Activated naive CD8-positive, alpha-beta T cell (primary cell): ENCODE results near the gene ADH1B.
"Not testable (repeated sequence)": the region's sequence is repeated elsewhere in the genome, so short reads cannot be mapped to it uniquely, and the experiment has no call there.

Experiments
- H3K27ac Mint-ChIP-seq: one replicate; pipeline ENCODE4 v1.8.0; 2021; ENCODE audit warnings: mixed read lengths
- H3K27me3 Mint-ChIP-seq: one replicate; pipeline ENCODE4 v1.8.0; 2021; ENCODE audit warnings: mixed read lengths
- H3K36me3 Mint-ChIP-seq: one replicate; pipeline ENCODE4 v1.8.0; 2021; ENCODE audit warnings: mixed read lengths
- H3K4me1 Mint-ChIP-seq: one replicate; pipeline ENCODE4 v1.8.0; 2021; ENCODE audit warnings: low read depth, mixed read lengths
- H3K4me3 Mint-ChIP-seq: one replicate; pipeline ENCODE4 v1.8.0; 2021; ENCODE audit warnings: mild to moderate bottlenecking, mixed read lengths
- H3K9me3 Mint-ChIP-seq: one replicate; pipeline ENCODE4 v1.8.0; 2021; ENCODE audit warnings: low read depth, mixed read lengths

ADH1B gene

GRCh38 chr4:99341426-99341825, 20.2 kb upstream of the ADH1B start:
- H3K4me3 Mint-ChIP-seq = no peak overlapping the region
- peaks cover 8% of the 10 kb centered on the region for H3K27me3 Mint-ChIP-seq
- H3K36me3 Mint-ChIP-seq = no peaks in the 10 kb centered on the region
- H3K27ac Mint-ChIP-seq = no peak overlapping the region
- H3K4me1 Mint-ChIP-seq = no peaks in the 10 kb centered on the region
- no peaks in the 10 kb centered on the region for H3K9me3 Mint-ChIP-seq

DNA sequence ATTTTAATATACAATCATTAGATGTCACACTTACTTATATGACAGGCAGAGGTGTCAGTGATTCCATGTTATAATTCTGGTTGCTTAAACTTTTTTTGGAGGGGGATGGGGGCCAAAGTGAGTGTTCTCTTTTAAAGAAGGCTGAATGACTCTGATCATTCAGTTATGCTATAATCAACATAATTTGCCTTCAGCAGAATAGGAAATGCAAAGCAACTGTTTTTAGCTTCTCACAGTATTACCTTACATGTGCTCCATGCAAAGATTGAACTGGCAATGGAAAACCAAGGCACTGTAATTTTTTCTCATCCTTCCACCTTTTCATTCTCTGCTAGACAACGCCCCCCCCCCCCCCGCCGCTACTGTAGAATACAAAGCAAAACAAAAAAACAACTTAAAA, 18.0 kb upstream of the ADH1B start:
- Mint-ChIP-seq H3K36me3 (no peaks in the 10 kb centered on the region), H3K27ac (no peak overlapping the region), H3K27me3 (peaks cover 15% of the 10 kb centered on the region), H3K4me3 (no peak overlapping the region), H3K4me1 (no peaks in the 10 kb centered on the region), H3K9me3 (no peaks in the 10 kb centered on the region)

DNA sequence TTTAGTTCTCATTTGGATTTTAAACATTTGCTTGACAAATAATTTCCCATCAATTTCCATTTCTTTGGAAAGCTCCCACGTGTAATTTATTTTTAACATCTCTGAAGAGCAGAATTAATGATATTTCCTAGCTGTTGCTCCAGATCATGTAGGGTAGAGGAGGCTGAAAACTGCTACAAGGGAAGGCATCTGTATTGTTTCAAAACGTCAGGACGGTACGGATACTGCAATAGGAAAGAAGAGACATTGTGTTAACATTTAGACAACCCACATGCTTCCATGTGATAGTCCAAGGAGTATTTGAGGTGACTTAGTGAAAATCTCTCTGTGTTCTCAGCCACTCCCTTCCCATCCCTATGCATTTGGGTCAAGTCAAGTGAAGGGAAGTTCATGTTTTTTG, 15.4 kb upstream of the ADH1B start:
- H3K36me3 Mint-ChIP-seq = no peaks in the 10 kb centered on the region
- H3K27ac Mint-ChIP-seq = no peak overlapping the region
- no peaks in the 10 kb centered on the region for H3K4me1 Mint-ChIP-seq
- H3K4me3 Mint-ChIP-seq = no peak overlapping the region
- peaks cover 16% of the 10 kb centered on the region for H3K27me3 Mint-ChIP-seq
- peaks cover 5% of the 10 kb centered on the region for H3K9me3 Mint-ChIP-seq

GRCh38 chr4:99334880-99335279, 13.7 kb upstream of the ADH1B start:
- Mint-ChIP-seq H3K27me3 (peaks cover 14% of the 10 kb centered on the region), H3K4me1 (no peaks in the 10 kb centered on the region), H3K36me3 (no peaks in the 10 kb centered on the region), H3K9me3 (peaks cover 5% of the 10 kb centered on the region), H3K4me3 (no peak overlapping the region), H3K27ac (no peak overlapping the region)

- Mint-ChIP-seq H3K4me3 (no peak overlapping the region), H3K27me3 (peaks cover 11% of the 10 kb centered on the region), H3K4me1 (no peaks in the 10 kb centered on the region), H3K36me3 (no peaks in the 10 kb centered on the region), H3K9me3 (peaks cover 5% of the 10 kb centered on the region), H3K27ac (no peak overlapping the region)
These were observed 9.4 kb upstream of the ADH1B start for GRCh38 chr4:99330648-99331047.

DNA sequence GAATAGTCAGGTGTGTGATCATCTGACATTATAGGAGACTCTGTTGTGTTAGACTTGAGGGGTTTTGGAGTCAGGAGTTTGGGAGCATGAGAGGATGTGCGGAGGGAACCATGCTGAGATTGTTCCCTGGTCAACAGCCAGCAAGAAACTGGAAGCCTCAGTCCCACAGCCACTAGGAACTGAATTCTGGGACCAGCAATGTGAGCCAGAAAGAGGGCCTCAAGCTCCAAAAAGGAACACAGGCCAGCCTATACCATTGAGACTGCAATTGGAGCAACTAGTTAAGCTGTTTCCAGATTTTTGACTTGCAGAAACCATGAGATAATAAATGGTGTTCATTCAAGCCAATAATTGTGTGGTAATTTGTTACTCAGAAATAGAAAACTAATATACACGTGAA, 8.7 kb upstream of the ADH1B start:
- H3K36me3 Mint-ChIP-seq = no peaks in the 10 kb centered on the region
- H3K9me3 Mint-ChIP-seq = peaks cover 5% of the 10 kb centered on the region
- H3K27me3 Mint-ChIP-seq = peaks cover 9% of the 10 kb centered on the region
- H3K27ac Mint-ChIP-seq = no peak overlapping the region
- no peaks in the 10 kb centered on the region for H3K4me1 Mint-ChIP-seq
- H3K4me3 Mint-ChIP-seq = no peak overlapping the region

DNA sequence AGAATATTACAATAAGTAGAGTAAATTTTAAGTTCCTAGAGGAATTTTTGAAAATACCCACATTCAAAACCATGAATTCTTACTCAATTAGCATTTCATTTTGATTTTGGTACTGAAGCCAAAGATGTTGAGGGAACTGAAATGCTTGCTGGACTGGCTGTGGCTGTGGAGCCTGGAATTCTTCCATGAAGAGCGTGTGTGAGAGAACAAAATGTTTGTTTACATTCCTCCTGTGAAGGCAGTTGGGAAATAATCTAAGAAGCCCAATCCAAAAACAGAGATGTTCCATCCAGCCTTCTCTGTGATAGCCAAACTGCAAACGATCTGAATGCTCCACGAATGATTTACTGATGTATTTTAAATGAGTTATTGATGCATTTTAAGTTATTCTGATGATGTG, 3.8 kb upstream of the ADH1B start:
- no peaks in the 10 kb centered on the region for H3K9me3 Mint-ChIP-seq
- H3K27ac Mint-ChIP-seq = no peak overlapping the region
- H3K36me3 Mint-ChIP-seq = no peaks in the 10 kb centered on the region
- H3K4me1 Mint-ChIP-seq = no peaks in the 10 kb centered on the region
- peaks cover 12% of the 10 kb centered on the region for H3K27me3 Mint-ChIP-seq
- H3K4me3 Mint-ChIP-seq = no peak overlapping the region

DNA sequence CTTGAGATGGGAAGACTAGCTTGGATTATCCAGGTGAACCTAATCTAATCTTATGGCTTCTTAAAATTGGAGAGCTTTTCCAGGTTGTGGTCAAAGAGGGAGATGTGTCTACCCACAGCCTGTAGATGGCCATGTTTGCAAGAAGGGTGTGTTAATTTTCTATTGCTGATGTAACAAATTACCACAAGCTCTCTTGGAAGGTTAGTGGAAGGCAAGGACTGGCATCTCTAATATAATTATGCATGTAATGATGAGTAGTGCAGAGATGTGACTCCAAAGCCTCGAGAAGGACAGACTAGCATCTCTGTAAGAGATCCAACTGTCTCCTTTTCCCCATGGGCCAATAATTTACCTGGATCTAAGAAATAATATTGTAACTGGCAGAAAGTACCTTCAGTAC, 3.2 kb upstream of the ADH1B start:
- Mint-ChIP-seq H3K9me3 (no peaks in the 10 kb centered on the region), H3K36me3 (no peaks in the 10 kb centered on the region), H3K4me3 (no peak overlapping the region), H3K4me1 (no peaks in the 10 kb centered on the region), H3K27ac (no peak overlapping the region), H3K27me3 (peaks cover 12% of the 10 kb centered on the region)

DNA sequence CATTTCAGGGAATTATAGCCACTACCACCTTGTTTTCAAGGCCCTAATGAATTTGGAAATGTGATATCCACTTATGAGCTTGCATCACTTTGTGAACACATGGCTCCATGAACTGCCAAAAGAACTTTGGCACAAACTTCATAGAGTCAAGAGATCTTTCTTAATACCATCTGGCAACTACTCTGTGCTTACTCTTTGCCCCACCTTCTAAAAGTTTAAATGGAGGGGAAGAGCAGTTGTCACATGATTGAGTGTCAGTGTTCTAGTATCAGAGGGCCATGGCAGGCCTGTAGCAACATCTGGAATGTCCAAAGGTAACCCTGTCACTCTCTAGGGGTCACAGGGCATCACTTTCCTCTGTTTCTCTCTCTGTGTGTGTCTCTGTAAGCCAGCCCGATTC, 2.6 kb upstream of the ADH1B start:
- Mint-ChIP-seq H3K4me1 (no peaks in the 10 kb centered on the region), H3K27me3 (peaks cover 13% of the 10 kb centered on the region), H3K27ac (no peak overlapping the region), H3K4me3 (no peak overlapping the region), H3K9me3 (no peaks in the 10 kb centered on the region), H3K36me3 (no peaks in the 10 kb centered on the region)

DNA sequence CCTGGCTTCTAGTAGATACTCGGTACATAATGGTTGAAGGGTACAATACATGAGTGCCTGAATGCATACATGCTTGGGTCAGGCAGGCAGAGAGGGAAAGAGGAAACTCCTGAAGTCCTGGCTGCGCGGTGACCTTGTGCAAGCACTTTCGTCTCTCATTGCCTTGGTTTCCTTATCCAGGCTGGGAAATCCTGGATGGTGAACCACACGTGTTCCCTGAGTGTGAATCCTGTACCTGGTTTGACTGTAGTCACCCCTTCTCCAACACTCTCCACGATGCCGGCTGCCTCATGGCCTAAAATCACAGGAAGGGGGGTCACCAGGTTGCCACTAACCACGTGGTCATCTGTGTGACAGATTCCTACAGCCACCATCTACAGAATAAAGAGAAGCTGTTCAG, 3.4 kb downstream of the ADH1B start:
- H3K4me1 Mint-ChIP-seq, H3K27ac Mint-ChIP-seq, H3K36me3 Mint-ChIP-seq, H3K27me3 Mint-ChIP-seq, H3K9me3 Mint-ChIP-seq, H3K4me3 Mint-ChIP-seq: not testable (repeated sequence)

GRCh38 chr4:99317354-99317753, 3.8 kb downstream of the ADH1B start:
- Mint-ChIP-seq H3K27me3 (peaks cover 5% of the 10 kb centered on the region), H3K36me3 (no peaks in the 10 kb centered on the region), H3K4me3 (no peak overlapping the region), H3K4me1 (no peaks in the 10 kb centered on the region), H3K9me3 (no peaks in the 10 kb centered on the region), H3K27ac (no peak overlapping the region)

- Mint-ChIP-seq H3K4me3 (no peak overlapping the region), H3K36me3 (no peaks in the 10 kb centered on the region), H3K9me3 (no peaks in the 10 kb centered on the region), H3K27me3 (peaks cover 3% of the 10 kb centered on the region), H3K27ac (no peak overlapping the region), H3K4me1 (no peaks in the 10 kb centered on the region)
These were observed 5.4 kb downstream of the ADH1B start for GRCh38 chr4:99315839-99316238.

GRCh38 chr4:99314211-99314610, 7.0 kb downstream of the ADH1B start:
- no peaks in the 10 kb centered on the region for H3K4me1 Mint-ChIP-seq
- no peak overlapping the region for H3K27ac Mint-ChIP-seq
- H3K9me3 Mint-ChIP-seq = no peaks in the 10 kb centered on the region
- H3K36me3 Mint-ChIP-seq = no peaks in the 10 kb centered on the region
- peaks cover 5% of the 10 kb centered on the region for H3K27me3 Mint-ChIP-seq
- no peak overlapping the region for H3K4me3 Mint-ChIP-seq

- Mint-ChIP-seq H3K27me3 (peaks cover 9% of the 10 kb centered on the region), H3K27ac (no peak overlapping the region), H3K9me3 (no peaks in the 10 kb centered on the region), H3K4me1 (no peaks in the 10 kb centered on the region), H3K36me3 (no peaks in the 10 kb centered on the region), H3K4me3 (no peak overlapping the region)
These were observed 10.8 kb downstream of the ADH1B start for GRCh38 chr4:99310389-99310788.

GRCh38 chr4:99305638-99306400, 15.4 kb downstream of the ADH1B start:
- peaks cover 7% of the 10 kb centered on the region for H3K27me3 Mint-ChIP-seq
- H3K9me3 Mint-ChIP-seq = no peaks in the 10 kb centered on the region
- H3K4me3 Mint-ChIP-seq = no peak overlapping the region
- no peaks in the 10 kb centered on the region for H3K4me1 Mint-ChIP-seq
- no peaks in the 10 kb centered on the region for H3K36me3 Mint-ChIP-seq
- no peak overlapping the region for H3K27ac Mint-ChIP-seq

- no peak overlapping the region for H3K27ac Mint-ChIP-seq
- H3K27me3 Mint-ChIP-seq = no peaks in the 10 kb centered on the region
- no peaks in the 10 kb centered on the region for H3K4me1 Mint-ChIP-seq
- H3K9me3 Mint-ChIP-seq = peaks cover 14% of the 10 kb centered on the region
- no peak overlapping the region for H3K4me3 Mint-ChIP-seq
- no peaks in the 10 kb centered on the region for H3K36me3 Mint-ChIP-seq
These were observed 19.6 kb downstream of the ADH1B start for GRCh38 chr4:99301376-99302164.
